ENCODE measurements around the gene NUCKS1.

Gene NUCKS1

DNA sequence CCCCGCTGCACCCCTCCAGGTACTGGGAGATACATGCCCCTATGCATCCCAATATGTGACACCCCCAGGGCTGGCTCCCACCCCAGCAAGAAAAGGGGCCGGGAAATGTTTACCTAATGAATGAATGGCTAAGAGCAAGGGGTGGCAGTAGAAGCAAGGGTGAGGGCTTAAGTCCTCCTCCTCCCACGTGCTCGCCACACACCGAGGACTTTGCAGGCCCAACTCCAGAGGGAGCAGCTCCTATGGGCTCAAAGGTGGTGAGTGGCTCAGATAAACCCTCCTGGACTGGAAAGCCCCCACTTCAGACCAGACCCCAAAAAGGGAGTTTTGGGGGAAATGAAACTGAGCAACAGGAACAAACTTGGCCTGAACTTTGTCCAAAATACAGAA is 81.0 kb downstream of the NUCKS1 start:
- no peak for DNase-seq (ENCODE audit: low spot score)

DNA sequence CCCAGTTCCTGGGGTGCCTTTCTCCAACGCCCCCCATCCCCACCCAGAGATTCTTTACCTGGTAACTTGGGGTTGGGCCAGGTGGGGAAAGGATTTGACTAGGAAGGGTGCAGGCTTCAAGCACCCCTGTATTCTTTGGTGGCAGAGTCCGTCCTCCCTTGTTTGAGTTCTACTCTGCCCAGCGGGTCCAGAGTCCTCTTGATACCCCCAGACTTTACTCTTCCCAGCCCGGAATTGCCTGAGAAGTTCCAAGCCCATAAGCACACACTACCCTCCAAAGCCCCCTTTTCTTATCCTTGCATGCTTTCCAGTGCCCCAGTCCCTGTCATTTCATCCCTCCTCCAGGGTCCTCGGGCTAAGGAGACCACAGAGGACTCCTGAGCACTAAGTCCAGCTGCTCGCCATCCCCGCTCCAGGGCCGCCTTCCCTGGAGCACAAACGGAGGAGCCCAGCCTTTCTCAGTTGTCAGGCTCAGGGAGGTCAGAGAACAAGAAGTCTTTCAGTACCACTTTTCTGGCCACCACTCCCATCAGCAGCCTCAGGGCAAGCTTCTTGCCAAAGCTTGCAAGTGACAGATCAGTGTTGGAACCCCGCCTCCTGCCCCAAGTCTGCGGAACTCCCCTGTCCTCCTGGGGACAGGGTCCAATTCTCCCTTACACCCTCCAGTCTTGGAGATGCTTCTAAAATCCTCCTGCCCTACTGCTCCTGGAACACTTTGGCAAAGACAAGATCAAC is 81.9 kb downstream of the NUCKS1 start:
- DNase-seq (ENCODE audit: low spot score), result no peak

DNA sequence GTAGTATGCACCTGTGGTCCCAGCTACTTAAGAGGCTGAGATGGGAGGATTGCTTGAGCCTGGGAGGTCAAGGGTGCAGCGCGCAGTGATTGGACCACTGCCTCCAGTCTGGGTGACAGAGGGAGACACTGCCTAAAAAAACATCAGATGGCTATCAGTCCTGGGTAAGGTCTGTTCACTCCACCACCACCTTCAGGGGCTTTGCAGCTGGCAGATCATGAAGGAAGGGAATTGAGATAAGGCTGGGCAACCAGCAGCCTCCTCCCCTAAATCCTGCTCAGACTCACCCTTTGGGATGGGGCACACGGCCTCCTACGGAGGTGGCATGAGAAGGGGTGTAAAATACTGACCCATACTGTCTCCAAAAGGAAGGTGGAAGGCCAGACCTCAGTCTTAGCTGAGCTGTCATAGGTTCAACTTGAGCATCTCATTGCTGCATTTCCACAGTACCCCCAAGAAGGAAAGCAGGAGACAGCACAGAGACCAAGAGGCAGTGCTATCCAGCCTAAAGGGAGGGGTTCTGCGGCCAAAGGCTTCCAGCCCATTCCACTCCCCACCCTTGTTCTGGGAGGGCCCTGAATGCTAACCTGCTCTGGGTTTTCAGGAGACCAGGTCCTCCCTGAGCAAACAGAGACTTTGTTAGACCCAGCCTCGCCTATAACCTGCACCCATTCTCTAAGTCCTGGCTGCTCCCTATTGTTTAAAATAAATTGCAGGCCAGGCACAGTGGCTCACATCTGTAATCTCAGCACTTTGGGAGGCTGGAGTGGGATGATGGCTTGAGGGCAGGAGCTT is 83.4 kb downstream of the NUCKS1 start:
- DNase-seq (ENCODE audit: low spot score), result no peak

DNA sequence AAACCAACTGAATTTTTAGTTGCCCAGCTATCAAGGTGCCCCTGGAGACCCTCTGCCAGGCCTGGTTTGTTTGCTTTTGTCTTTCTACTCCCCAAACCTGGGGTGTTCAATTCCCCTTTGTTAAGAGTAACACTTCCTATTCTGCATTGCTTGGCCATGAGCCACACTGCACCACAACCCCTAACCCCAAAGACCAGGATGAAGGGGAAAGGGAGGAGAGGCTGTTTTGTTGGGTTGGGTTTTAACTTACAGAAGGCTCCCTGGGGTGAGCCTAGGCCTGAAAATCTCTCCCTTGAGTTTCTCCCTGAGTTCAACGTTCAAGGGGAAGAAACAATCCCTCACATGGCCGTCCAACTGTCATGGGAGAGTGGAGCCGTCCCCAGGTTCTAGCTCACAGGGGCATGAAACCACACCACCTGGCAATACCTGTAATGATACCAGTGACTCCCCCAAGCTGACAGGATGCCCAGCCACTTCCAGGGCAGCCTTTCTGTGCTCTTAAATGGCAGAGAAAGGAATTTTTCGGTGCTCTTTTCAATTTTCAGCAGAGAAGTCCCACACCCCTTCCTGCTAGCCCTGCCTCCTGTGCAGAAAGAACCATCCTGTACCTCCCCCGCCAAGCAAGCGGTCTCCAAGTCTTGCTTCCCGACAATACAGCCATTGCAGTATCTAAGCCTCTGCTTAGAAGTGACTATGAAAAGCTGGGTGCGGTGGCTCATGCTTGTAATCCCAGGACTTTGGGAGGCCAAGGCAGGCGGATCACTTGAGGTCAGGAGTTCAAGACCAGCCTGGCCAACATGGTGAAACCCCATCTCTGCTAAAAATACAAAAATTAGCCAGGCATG is 84.6 kb downstream of the NUCKS1 start:
- DNase-seq (ENCODE audit: low spot score), result no peak

DNA sequence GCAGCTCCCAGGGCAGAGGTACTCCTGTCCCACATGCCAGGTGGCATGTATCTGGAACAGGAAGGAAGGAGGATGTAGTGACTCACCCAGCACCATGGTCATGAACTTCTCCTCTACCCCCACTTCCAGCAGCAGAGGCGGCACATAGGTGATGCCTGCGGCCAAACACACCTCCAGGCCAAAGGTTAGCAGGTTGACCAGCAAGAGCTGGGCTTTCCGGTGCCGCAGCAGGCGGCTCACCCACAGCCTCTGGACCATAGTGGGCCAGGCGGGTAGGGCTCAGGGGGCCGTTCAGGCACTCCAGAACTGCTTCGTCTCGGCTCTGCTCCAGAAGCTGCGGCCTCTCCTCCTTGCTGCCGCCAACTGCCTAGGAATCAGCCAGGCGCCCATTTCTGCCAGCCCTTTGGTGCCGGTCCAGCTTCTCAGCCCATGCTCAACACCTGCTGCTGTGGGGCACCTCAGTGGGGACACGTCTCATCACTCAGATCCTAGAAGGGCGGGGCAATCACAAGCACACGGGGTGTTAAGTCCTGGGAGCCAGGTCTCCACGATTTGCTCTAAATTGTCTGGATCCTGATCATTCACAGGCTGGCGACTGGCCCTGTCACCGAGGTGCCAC is 85.5 kb downstream of the NUCKS1 start:
- no peak for DNase-seq (ENCODE audit: low spot score)

DNA sequence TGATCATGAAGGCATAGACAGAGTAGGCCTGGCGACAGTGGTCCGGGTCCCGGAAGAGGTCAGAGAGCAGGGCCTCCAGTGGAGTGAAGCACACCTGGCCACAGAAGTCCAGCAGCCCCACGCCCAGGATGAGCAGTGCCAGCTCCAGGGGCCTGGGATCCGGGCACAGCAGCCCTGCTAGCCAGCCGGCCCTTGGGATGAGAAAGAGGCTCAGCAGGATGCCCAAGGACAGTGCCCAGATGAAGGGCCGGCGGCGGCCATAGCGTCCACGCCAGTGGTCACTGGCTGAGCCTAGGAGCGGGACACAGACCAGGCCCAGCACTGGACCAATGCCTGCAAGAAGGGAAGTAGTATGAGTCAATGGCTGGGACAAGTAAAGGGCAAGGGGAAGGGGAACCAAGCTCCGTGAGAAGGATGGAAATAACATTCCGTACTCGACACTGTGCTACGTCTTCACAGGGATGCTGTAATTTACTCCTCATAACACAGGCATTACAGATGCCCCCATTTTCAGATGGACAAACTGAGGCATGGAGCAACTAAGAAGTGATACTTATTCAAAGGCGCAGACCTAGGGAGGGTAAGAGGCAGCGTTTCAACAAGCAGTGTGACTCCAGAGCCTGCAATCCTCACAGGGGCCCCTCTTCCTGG is 86.6 kb downstream of the NUCKS1 start:
- DNase-seq (ENCODE audit: low spot score), result no peak
